Activated CD4-positive, alpha-beta T cell treated with anti-CD3 and anti-CD28 coated beads for 36 hours (primary cell): ENCODE data around the gene ZDHHC18. TPM values are rescaled to one million over a fixed set of nuclear protein-coding genes. Genes with fewer than 3 reads are reported as not detected.

ENCODE experiments used
- ATAC-seq: fragments of 200-7000 bp; cut with Tn5 transposase; one replicate; pipeline ENCODE4 v1.10.0; 2021; ENCODE audit warnings: mild to moderate bottlenecking, moderate library complexity
- CTCF ChIA-PET: fragments of 350-600 bp; sonication (Branson Sonifier 250); formaldehyde crosslinking; loops from one replicate; lab custom pipeline; 2021; ENCODE audit warnings: antibody characterized with exemption; lab: Charles Lee
- POLR2A ChIA-PET: fragments of 350-600 bp; sonication (Branson Sonifier 250); formaldehyde crosslinking; loops from one replicate; lab custom pipeline; 2021; ENCODE audit warnings: antibody characterized with exemption, inconsistent platforms; lab: Charles Lee
- DNase-seq: peaks from one replicate; pipeline ENCODE4 v3.0.0-alpha.2; 2020
- H3K27ac Mint-ChIP-seq: one replicate; pipeline ENCODE4 v1.8.0; 2021; ENCODE audit warnings: mixed read lengths
- H3K27me3 Mint-ChIP-seq: one replicate; pipeline ENCODE4 v1.8.0; 2021; ENCODE audit warnings: mixed read lengths
- H3K36me3 Mint-ChIP-seq: one replicate; pipeline ENCODE4 v1.8.0; 2021; ENCODE audit warnings: low read depth, mixed read lengths
- H3K4me1 Mint-ChIP-seq: one replicate; pipeline ENCODE4 v1.8.0; 2021; ENCODE audit warnings: mixed read lengths
- H3K4me3 Mint-ChIP-seq: one replicate; pipeline ENCODE4 v1.8.0; 2021; ENCODE audit warnings: mild to moderate bottlenecking, moderate library complexity, mixed read lengths
- H3K9me3 Mint-ChIP-seq: one replicate; pipeline ENCODE4 v1.8.0; 2021; ENCODE audit warnings: low read depth, mixed read lengths
- intact Hi-C, 2 experiments: fragments of 100-400 bp; cut with DNase I in 1 of 2; cut with micrococcal nuclease in 1 of 2; formaldehyde crosslinking; loops; one replicate each; pipeline versions ENCODE4 v1.14.2 to v1.15.1; 2022 to 2024; cut with DNase I, micrococcal nuclease
- total RNA-seq, 2 experiments: library from RNA; stranded (reverse); gene quantifications; one replicate each; pipeline ENCODE4 v1.2.3, GENCODE V29; 2021

The ZDHHC18 gene
- total RNA-seq, 2 experiments from 2014 or later: 51.6 to 66.0 TPM

DNA sequence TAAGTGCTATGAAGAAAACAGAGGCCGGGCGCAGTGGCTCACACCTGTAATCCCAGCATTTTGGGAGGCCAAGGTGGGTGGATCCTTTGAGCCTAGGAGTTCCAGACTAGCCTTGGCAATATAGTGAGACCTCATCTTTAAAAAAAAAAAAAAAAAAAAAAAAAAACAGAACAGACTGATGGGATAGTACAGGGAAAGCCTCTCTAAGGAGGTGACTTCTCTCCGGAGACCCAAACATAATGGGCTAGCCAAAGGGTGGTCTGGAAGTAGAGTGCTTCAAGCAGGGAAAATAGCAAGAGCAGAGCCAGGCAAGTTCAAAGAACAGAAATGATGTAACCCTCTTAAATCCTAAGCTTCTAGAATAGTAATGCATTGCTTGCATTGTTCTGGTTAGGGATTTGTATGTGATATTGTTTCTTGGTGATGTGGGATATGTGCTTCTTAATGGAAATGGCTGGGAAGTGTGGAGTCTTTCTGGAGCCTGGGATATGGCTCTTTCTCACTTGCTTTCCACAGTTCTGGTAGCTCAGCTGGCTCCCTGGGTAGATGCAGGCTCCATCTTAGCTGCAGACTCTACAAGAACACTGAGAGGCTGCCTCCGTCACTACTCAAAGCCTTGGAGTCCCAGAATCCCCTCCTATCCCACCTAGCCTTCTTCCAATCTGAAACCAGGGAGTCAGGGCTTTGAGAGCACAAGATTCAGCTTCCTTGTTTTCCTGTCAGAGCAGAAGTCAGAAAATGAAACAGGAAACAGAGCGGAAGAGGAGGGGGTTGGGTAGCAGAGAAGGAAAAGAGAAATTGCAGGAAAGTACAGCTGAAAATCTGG is 40.7 kb upstream of the ZDHHC18 start:
- no peaks in the 10 kb centered on the region for H3K9me3 Mint-ChIP-seq
- no peak for DNase-seq

GRCh38 chr1:26786437-26787380 is 39.8 kb upstream of the ZDHHC18 start:
- DNase-seq (peak; percentile 60), ATAC-seq (no peak)
- H3K27me3 Mint-ChIP-seq: no peaks in the 10 kb centered on the region
- H3K9me3 Mint-ChIP-seq: no peaks in the 10 kb centered on the region
- peak overlapping the region; percentile 82 for H3K4me3 Mint-ChIP-seq
- intact Hi-C loops: loop anchor here (1.0 to 5.0 kb wide), 5 partner anchors 40 to 941 kb away; partner anchors contain the start of genes FAM76A (in 1 of the 2) and ZDHHC18 (in 1 of the 2)
- peaks cover 20% of the 10 kb centered on the region for H3K36me3 Mint-ChIP-seq
- ChIA-PET POLR2A (interaction anchor here (0.6 to 5.8 kb wide), 6 partner anchors 42 to 314 kb away, joined by 3 to 83 read pairs (median 4); partner anchors contain the start of gene HMGN2), CTCF (interaction anchor here (0.5 to 8.0 kb wide), 16 partner anchors 18 to 285 kb away, joined by 3 to 180 read pairs (median 4); no protein-coding TSS in a partner anchor)
- peaks cover 56% of the 10 kb centered on the region for H3K4me1 Mint-ChIP-seq
- peak overlapping the region; percentile 99 for H3K27ac Mint-ChIP-seq

More for the DNA sequence above, 40.7 kb upstream of the ZDHHC18 start:
- H3K36me3 Mint-ChIP-seq: peaks cover 21% of the 10 kb centered on the region
- peaks cover 53% of the 10 kb centered on the region for H3K4me1 Mint-ChIP-seq
- intact Hi-C loops: loop anchor here in 1 of 2 experiments (5.0 kb wide), 1 partner anchor 941 kb away; the partner anchor contains the start of gene FAM76A
- no peak for ATAC-seq
- ChIA-PET POLR2A (interaction anchor here (0.8 to 5.8 kb wide), 2 partner anchors 44 to 86 kb away, joined by 4 to 83 read pairs; no protein-coding TSS in a partner anchor), CTCF (interaction anchor here (0.7 to 8.0 kb wide), 14 partner anchors 31 to 285 kb away, joined by 3 to 180 read pairs (median 3); no protein-coding TSS in a partner anchor)
- H3K4me3 Mint-ChIP-seq: peak overlapping the region; percentile 82
- no peaks in the 10 kb centered on the region for H3K27me3 Mint-ChIP-seq
- H3K27ac Mint-ChIP-seq: peak overlapping the region; percentile 99

- H3K27ac Mint-ChIP-seq: peak overlapping the region; percentile 99
- intact Hi-C loops: loop anchor here (1.0 to 5.0 kb wide), 5 partner anchors 39 to 940 kb away; partner anchors contain the start of genes FAM76A (in 1 of the 2) and ZDHHC18 (in 1 of the 2)
- H3K4me1 Mint-ChIP-seq: peaks cover 56% of the 10 kb centered on the region
- CTCF ChIA-PET: interaction anchor here (0.5 to 8.0 kb wide), 14 partner anchors 15 to 185 kb away, joined by 3 to 180 read pairs (median 8); no protein-coding TSS in a partner anchor
- DNase-seq (peak; percentile 84), ATAC-seq (peak; percentile 34)
- H3K27me3 Mint-ChIP-seq: no peaks in the 10 kb centered on the region
- no peaks in the 10 kb centered on the region for H3K9me3 Mint-ChIP-seq
- peaks cover 21% of the 10 kb centered on the region for H3K36me3 Mint-ChIP-seq
- peak overlapping the region; percentile 82 for H3K4me3 Mint-ChIP-seq
- POLR2A ChIA-PET: interaction anchor here (0.6 to 5.8 kb wide), 8 partner anchors 18 to 315 kb away, joined by 3 to 83 read pairs (median 4); partner anchors contain the start of gene HMGN2
Observed at GRCh38 chr1:26787381-26787705, 39.1 kb upstream of the ZDHHC18 start.

DNA sequence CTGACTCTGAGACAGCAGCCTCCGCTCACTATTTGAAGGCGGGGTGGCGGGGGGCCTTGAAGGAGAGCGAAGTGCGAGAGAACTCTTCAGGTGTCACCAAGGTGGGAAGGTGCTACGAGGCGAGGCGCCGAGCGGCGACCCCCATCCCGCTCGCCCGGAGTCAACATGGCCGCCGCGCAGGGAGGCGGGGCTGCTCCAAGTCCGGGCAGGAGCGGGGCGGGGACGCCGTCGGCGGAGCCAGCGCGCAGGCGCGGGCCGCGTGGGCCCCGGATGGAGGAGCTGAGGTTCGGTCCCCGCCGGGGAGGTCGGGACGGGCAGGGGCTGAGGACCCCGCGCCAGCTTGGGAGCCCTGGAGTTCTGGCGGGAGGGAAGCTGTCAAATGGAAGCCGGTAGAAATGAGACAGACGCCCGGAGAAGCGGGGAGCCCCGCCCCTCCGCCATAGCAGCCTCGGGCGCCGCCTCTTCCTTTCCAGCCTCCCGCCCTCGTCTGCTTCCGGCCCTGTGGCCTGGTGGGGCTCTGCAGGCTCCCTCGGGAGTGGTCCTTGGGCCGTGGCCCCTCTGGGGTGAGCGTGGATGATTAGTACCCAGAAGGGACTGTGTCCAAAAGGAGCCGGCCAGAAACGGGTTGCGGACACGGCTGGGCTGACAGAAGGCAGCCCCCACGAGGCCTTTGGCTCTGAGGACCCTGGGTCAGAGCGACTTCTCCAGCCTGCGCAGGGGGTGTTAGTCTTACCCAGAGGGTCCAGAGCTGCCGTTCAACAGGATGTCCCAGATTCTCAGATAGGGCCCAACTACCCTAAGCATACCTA is 38.6 kb upstream of the ZDHHC18 start, which contains the start of gene PIGV:
Gene PIGV (plus strand): TSS at position 245 of the 809 bp plus-strand sequence. CDS start 2,866 bp downstream, outside the sequence.
- Mint-ChIP-seq H3K4me3 (peak within 1 kb of the TSS; percentile 82), H3K27ac (peak within 1 kb of the TSS; percentile 99), H3K36me3 (peaks cover 20% of the 10 kb centered on the region), H3K4me1 (peaks cover 55% of the 10 kb centered on the region), H3K27me3 (no peaks in the 10 kb centered on the region), H3K9me3 (no peaks in the 10 kb centered on the region)
- intact Hi-C loops: loop anchor here (1.0 to 5.0 kb wide), 6 partner anchors 38 to 939 kb away; partner anchors contain the start of genes DHDDS (in 1 of the 2), FAM76A (in 1 of the 2) and ZDHHC18 (in 1 of the 2)
- DNase-seq (peak; percentile 93), ATAC-seq (peak; percentile 48)
- ChIA-PET POLR2A (interaction anchor here (0.6 to 5.8 kb wide), 10 partner anchors 18 to 316 kb away, joined by 3 to 83 read pairs (median 6); partner anchors contain the start of gene HMGN2), CTCF (interaction anchor here (0.5 to 8.0 kb wide), 37 partner anchors 12 to 287 kb away, joined by 3 to 180 read pairs (median 6); no protein-coding TSS in a partner anchor)

GRCh38 chr1:26788515-26788785 is 38.0 kb upstream of the ZDHHC18 start:
- Mint-ChIP-seq H3K27ac (peak overlapping the region; percentile 99), H3K4me3 (peak overlapping the region; percentile 82), H3K9me3 (no peaks in the 10 kb centered on the region), H3K36me3 (peaks cover 20% of the 10 kb centered on the region), H3K27me3 (no peaks in the 10 kb centered on the region), H3K4me1 (peaks cover 60% of the 10 kb centered on the region)
- ATAC-seq (peak; percentile 3), DNase-seq (peak; percentile 56)
- intact Hi-C loops: loop anchor here (1.0 to 5.0 kb wide), 3 partner anchors 44 to 939 kb away; partner anchors contain the start of genes DHDDS (in 1 of the 2) and FAM76A (in 1 of the 2)
- CTCF ChIA-PET: interaction anchor here (0.7 to 8.0 kb wide), 44 partner anchors 11 to 288 kb away, joined by 3 to 180 read pairs (median 4); no protein-coding TSS in a partner anchor
- POLR2A ChIA-PET: interaction anchor here (0.7 to 5.8 kb wide), 11 partner anchors 44 to 288 kb away, joined by 3 to 83 read pairs (median 5); partner anchors contain the start of gene GPN2

- H3K36me3 Mint-ChIP-seq: peaks cover 22% of the 10 kb centered on the region
- ChIA-PET POLR2A (interaction anchor here (0.6 to 5.8 kb wide), 12 partner anchors 45 to 288 kb away, joined by 3 to 83 read pairs (median 4); partner anchors contain the start of genes GPATCH3 and GPN2), CTCF (interaction anchor here (0.7 to 8.0 kb wide), 47 partner anchors 11 to 288 kb away, joined by 3 to 180 read pairs (median 4); partner anchors contain the start of gene KDF1)
- DNase-seq: peak; percentile 94
- H3K4me1 Mint-ChIP-seq: peaks cover 60% of the 10 kb centered on the region
- intact Hi-C loops: loop anchor here (1.0 to 5.0 kb wide), 11 partner anchors 21 to 938 kb away; partner anchors contain the start of genes DHDDS (in 1 of the 2) and FAM76A (in 1 of the 2)
- no peaks in the 10 kb centered on the region for H3K9me3 Mint-ChIP-seq
- peak; percentile 28 for ATAC-seq
- peak overlapping the region; percentile 82 for H3K4me3 Mint-ChIP-seq
- no peaks in the 10 kb centered on the region for H3K27me3 Mint-ChIP-seq
- H3K27ac Mint-ChIP-seq: peak overlapping the region; percentile 99
Observed at GRCh38 chr1:26788836-26789611, 37.5 kb upstream of the ZDHHC18 start.

DNA sequence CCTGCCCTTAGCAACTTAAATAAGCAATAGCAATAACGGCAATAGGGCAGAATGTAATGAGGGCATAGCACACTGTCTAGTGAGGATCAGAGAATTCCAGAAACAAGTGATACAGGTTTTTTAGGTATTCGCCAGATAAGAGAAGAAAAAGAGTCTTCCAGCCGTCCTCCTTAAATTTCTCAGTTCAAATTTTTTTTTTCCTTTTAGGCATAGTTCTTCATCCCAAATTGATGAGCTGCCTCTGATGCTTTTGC is 36.9 kb upstream of the ZDHHC18 start:
- H3K4me3 Mint-ChIP-seq: peak overlapping the region; percentile 82
- H3K9me3 Mint-ChIP-seq: no peaks in the 10 kb centered on the region
- H3K27me3 Mint-ChIP-seq: no peaks in the 10 kb centered on the region
- peaks cover 56% of the 10 kb centered on the region for H3K4me1 Mint-ChIP-seq
- intact Hi-C loops: loop anchor here (1.0 to 5.0 kb wide), 10 partner anchors 21 to 938 kb away; partner anchors contain the start of genes DHDDS (in 1 of the 2) and FAM76A (in 1 of the 2)
- ChIA-PET CTCF (interaction anchor here (0.7 to 8.0 kb wide), 30 partner anchors 11 to 289 kb away, joined by 3 to 180 read pairs (median 6); partner anchors contain the start of gene KDF1), POLR2A (interaction anchor here (0.6 to 5.8 kb wide), 9 partner anchors 20 to 289 kb away, joined by 3 to 83 read pairs (median 5); partner anchors contain the start of genes GPATCH3 and GPN2)
- peak overlapping the region; percentile 99 for H3K27ac Mint-ChIP-seq
- H3K36me3 Mint-ChIP-seq: peaks cover 27% of the 10 kb centered on the region
- DNase-seq: no peak
- no peak for ATAC-seq

GRCh38 chr1:26789931-26790330 is 36.6 kb upstream of the ZDHHC18 start:
- no peaks in the 10 kb centered on the region for H3K9me3 Mint-ChIP-seq
- CTCF ChIA-PET: interaction anchor here (0.6 to 8.0 kb wide), 35 partner anchors 10 to 358 kb away, joined by 3 to 180 read pairs (median 6); partner anchors contain the start of gene DHDDS
- DNase-seq (peak; percentile 43), ATAC-seq (peak; percentile 20)
- POLR2A ChIA-PET: interaction anchor here (0.6 to 5.8 kb wide), 14 partner anchors 20 to 290 kb away, joined by 3 to 83 read pairs (median 4); partner anchors contain the start of gene GPATCH3
- intact Hi-C loops: loop anchor here (1.0 to 5.0 kb wide), 17 partner anchors 20 to 937 kb away; partner anchors contain the start of genes DHDDS (in 1 of the 2), FAM76A (in 1 of the 2) and NUDC (in 1 of the 2)
- H3K4me1 Mint-ChIP-seq: peaks cover 56% of the 10 kb centered on the region
- H3K36me3 Mint-ChIP-seq: peaks cover 31% of the 10 kb centered on the region
- H3K27me3 Mint-ChIP-seq: no peaks in the 10 kb centered on the region
- H3K27ac Mint-ChIP-seq: peak overlapping the region; percentile 99
- peak overlapping the region; percentile 82 for H3K4me3 Mint-ChIP-seq
